Activated CD4-positive, CD25-positive, alpha-beta regulatory T cell treated with anti-CD3 and anti-CD28 coated beads, Interleukin-2, amount 50 U/mL, for 16 hours (primary cell): ENCODE measurements around the gene CACNA1A.
"Not testable (repeated sequence)": the region's sequence is repeated elsewhere in the genome, so short reads cannot be mapped to it uniquely, and the experiment has no call there.

Source experiments
- DNase-seq: peaks from one replicate; pipeline ENCODE4 v3.0.0-alpha.2; 2020; ENCODE audit warnings: low read depth, low spot score

CACNA1A gene

DNA sequence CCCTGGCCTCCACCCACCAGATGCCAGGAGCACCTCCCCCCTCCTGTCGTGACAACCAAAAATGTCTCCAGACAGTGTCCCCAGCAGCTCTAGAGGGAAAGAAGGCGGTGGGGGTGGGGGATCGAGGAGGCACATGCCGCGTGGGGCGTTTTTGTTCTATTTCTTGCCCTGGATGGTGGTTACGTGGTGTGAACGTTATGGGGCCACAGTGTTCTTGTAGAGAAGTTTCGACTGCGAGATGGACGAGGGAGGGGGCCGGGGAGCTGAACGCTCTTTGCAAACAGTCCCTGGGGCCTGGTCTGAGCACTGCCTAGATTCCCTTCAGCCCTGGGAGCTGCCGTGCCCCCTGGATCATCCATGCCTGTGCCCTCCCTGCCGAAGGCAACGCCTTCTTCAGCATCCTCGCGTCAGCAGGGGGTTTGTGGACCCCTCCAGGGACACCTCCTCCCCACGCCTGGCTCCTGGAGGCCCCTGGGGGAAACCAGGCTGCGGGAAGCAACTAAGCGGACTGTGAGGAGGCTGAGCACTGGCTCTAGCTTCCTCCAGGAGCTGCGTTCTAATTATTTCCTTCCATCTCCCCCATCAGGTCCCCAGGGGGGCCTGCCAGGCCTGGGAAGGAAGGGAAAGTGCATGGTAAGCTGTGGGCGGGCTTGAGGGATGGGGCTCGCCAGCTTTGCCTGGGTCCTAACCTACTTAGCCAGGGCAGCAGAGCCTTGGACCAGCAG lies 224.6 kb downstream of the CACNA1A start:
- DNase-seq = no peak

- DNase-seq = peak; percentile 48
Observed at GRCh38 chr19:13277104-13277809, 229.0 kb downstream of the CACNA1A start.

DNA sequence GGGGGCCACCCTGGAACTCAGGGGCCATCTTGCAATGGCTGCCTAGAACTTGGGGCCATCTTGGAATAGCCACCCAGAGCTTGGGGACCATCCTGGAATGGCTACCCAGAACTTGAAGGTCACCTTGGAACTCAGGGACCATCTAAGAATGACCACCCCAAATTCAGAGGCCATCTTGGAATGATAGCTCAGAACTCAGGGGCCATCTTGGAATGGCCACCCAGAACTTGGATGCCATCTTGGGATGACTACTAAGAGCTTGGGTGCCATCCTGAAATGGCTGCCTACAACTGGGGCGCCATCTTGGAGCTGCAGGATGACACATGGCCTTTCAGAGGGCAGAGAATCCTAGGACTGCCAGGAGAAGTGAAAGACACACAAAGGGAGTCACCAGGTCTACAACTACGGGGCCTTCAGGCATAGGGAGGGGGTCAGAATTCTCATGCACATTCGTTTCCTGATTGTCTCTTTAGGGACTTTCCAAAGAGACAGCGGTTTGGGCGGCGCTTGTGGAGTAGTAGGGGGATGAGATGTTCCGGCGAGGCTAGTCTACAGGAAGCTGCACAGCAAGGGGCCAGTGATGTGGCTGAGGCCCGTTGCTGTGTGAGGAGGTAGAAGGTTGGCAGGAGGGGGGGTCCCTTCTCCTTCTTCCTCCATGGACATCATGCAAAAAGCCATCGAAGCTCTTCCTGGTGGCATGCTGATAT lies 231.1 kb downstream of the CACNA1A start:
- DNase-seq = no peak

- DNase-seq = no peak
Observed at GRCh38 chr19:13270514-13271105, 235.7 kb downstream of the CACNA1A start.

DNA sequence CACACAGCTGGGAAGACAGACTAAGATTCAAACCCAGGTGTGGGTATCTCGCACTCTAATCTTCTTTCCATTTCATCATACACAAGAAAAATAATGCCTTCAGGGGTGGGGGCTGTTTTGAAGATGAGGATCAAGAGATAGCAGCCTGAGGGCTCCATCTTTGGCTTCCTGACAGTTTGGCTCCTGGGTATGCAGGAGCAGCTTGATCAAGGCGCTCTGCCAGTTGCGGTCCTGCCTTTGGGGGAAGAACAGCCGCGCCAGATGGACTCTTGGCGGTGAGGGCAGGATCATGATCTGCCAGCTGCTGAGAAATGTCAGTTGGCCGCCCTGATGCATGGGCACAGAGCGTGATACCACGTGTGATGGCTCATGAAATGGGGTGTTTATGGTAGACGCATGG lies 236.9 kb downstream of the CACNA1A start:
- DNase-seq = no peak

- DNase-seq = no peak
Observed at GRCh38 chr19:13267889-13268288, 238.4 kb downstream of the CACNA1A start.

DNA sequence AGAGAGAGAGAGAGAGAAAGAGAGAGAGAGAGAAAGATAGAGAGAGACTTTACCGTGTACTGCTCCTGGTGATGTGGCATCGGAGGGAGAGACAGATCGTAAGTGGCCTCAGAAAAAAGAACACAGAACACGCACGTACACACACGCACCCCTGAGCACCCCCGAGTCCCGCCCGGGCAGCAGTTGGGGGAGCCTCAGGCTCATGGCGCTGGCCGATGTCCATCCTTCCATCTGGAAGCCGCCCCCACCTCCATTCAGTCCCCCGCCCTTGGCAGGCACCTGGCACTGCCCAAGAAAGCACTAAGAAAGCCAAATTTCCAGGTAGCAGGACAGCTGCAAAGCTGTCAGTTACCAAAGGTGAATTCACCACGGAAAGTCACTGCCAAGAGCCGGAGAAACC lies 239.1 kb downstream of the CACNA1A start:
- no peak for DNase-seq

DNA sequence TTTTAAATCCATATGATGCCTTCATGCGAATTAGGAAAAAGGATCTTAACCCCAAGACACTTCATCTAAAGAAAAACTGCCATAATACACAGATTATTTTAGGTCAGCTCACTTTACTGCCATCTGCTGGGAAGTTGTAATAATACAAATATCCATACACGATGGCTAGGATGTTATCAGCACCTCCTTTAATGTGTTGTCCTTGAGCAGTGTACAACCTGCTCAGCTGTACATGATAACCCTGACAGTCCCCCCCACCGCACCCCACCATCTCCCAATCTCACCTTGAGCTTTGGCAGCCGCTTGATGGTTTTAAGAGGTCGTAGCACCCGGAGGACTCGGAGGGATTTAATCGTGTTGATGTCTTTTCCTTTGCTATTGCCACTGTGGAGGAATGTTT lies 243.8 kb downstream of the CACNA1A start:
- DNase-seq = no peak

DNA sequence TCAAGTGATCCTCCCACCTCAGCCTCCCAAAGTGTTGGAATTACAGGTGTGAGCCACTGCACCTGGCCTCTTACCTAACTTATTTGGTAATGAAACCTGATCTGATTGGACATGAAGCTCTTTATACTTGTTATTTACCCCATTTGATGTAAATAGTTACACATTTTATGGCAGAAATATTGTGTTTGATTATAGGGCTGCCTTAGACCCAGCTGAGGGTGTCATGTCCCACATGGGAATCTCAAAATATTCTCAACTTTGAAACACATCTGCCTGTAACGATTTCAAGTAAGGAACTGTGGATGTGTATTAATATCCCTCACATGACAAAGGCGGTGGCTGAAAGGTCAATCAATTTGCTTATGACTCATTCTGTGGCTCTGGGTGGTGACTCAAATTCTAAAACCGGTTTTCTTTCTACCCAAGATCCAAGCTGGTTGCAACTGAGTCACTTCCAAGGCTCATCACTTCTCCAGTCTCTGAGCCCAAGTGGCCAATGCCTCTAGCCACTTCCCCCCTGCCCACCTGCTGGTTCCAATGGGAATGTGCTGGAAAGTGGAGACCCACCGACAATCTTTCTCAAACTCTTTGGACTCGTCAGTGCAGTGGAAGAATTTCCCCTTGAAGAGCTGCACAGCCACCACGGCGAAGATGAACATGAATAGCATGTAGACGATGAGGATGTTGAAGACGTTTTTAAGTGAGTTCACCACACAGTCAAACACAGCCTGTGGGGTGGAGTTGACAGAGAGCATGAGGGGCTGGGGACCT lies 245.2 kb downstream of the CACNA1A start:
- no peak for DNase-seq

DNA sequence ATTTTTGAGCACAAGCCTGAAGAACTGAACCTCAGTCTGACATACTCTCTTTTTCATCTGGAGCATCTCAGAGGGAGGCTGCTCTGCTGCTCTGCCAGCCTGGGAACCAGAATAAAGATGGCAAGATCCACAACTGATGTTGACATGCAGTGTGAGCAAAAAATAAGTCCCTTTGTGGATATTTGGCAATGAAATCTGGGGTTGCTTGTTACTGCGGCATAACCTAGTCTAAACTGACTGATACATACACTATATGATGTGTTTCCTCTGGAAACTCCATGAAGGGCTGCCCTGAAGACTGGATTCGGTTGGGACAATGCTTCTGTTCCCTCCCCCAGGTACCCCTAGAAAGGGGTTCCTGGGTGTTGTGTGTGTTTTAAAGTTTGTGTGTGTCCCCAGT lies 249.4 kb downstream of the CACNA1A start:
- DNase-seq = no peak

- DNase-seq = not testable (repeated sequence)
Observed at GRCh38 chr19:13256398-13256797, 249.9 kb downstream of the CACNA1A start.

DNA sequence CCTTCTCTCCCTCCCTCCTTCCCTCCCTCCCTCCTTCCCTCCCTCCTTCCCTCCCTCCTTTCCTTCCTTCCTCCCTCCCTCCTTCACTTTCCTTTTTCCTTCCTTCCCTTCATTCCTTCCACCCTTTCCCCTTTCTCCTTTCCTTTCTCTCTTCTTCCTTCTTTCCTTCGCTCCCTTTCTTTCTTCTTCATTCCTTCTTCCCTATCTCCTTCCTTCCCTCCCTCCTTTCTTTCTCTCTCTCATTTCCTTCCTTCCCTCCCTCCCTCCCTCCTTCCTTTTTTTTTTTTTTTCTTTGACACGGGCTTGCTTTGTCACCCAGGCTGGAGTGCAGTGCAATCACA lies 250.6 kb downstream of the CACNA1A start:
- DNase-seq = no peak

DNA sequence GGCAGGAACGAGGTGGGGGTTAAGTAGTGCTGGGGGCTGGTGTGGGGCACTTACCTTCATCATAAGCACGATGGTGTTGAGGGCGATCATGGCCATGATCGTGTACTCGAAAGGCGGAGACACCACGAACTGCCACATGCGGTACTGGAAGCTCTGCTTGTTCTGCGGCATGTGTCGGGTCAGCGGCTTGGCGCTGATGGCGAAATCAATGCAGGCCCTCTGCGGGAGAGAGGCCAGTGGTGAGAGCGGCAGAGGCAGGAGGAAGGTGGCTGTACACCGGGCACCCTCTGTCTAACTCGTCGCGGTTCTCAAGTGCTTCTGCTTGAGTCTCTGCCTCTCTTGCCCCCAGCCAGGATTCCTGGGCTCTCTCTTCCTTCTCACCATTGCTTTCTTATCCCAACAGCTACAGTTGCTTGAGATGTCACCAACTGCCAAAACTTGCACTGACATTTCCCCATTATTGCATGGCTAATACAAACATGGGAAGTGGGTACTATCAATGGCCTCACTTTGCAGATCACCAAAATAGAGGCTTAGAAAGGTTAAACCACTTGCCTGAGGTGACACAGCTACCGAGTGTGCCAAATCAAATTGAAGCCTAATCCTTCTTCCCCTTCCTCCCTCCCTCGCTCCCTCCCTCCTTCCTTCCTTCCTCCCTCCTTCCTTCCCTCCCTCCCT lies 251.1 kb downstream of the CACNA1A start:
- DNase-seq = no peak

- no peak for DNase-seq
Observed at GRCh38 chr19:13252569-13253335, 253.5 kb downstream of the CACNA1A start.

DNA sequence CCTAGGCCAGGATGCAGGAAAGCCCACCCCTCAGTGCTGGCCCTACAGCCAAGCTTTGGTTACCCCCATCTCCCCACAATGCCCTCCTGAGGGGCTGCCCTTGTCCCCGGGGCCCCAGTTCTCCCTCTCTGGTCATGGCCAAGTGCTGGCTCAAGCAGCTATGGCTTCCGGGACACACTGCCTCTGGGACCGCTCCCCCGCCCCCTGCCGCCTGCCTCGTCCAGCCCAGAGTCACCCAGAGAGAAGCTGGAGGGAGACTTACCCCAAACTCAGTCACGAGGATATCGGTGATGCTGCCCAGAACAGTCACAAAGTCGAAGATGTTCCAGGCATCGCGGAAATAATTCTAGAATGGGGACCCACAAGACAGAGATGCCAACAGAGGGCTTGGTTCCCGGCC lies 261.4 kb downstream of the CACNA1A start:
- DNase-seq = no peak

DNA sequence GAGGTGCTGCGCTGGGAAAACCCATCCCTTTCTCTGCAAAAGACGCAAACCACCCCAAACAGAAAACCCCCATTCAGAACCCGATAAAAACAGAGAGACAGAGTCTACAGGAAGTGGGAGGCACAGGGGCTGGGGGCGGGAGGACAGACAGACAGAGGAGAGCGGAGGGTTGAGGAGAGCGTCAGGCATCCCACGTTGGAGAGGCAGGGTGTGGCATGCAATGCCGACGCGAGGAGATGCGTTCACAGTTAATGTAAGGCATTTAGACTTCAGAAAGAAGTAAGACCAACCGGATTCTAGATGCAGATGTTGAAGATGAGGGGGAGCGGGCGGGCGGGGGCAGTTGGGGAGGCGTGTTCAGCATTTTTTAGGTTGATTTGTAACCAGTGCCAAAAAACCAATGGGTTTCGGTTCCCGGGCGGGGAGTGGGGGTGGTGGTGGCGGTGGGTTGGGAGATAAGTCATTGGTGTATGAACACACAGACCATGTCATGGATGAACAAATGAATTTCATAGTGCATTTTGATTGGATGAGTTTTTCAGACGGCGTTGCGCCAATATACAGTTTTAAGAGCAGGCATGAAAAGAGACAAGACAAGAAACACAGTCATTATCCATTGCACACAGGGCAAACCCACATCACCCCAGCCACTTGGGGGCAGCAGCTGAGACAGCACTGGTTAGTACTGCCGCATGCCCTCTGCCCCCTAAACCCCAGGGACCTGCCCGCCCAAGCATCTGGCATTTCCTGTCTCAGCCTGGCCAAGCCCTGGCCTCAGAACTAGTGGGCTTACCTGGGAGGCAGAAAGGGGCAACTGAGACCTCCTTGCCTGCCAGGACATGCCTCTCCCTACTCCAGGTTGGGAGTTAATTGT lies 264.8 kb downstream of the CACNA1A start:
- no peak for DNase-seq

GRCh38 chr19:13240312-13241022 lies 265.8 kb downstream of the CACNA1A start:
- no peak for DNase-seq

GRCh38 chr19:13238891-13239534 lies 267.3 kb downstream of the CACNA1A start:
- DNase-seq = no peak
